ENCODE results near the gene AP1S1.

GRCh38 chr7:101165075-101165957 is 11.0 kb downstream of the AP1S1 start, which contains the start of gene VGF:
- peak; percentile 87 for TF ChIP-seq CBFB (CRISPR knock-in tag; IDR thresholded peaks at IDR 0.05)
- no peak for TF ChIP-seq ARID3A (IDR thresholded peaks at IDR 0.05; ENCODE audit: low read depth, low read length)

Data from HepG2 (cell line).